ENCODE measurements around the gene NAMPT.
A peak's percentile ranks its signal among the peaks of the same experiment; 100 is the strongest.
"Not testable (repeated sequence)": the region's sequence is repeated elsewhere in the genome, so short reads cannot be mapped to it uniquely, and the experiment has no call there.

Gene NAMPT

DNA sequence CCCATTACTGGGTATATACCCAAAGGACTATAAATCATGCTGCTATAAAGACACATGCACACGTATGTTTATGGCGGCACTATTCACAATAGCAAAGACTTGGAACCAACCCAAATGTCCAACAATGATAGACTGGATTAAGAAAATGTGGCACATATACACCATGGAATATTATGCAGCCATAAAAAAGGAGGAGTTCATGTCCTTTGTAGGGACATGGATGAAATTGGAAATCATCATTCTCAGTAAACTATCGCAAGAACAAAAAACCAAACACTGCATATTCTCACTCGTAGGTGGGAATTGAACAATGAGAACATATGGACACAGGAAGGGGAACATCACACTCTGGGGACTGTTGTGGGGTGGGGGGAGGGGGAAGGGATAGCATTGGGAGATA lies 13.8 kb upstream of the NAMPT start:
- DNase-seq = not testable (repeated sequence)

DNA sequence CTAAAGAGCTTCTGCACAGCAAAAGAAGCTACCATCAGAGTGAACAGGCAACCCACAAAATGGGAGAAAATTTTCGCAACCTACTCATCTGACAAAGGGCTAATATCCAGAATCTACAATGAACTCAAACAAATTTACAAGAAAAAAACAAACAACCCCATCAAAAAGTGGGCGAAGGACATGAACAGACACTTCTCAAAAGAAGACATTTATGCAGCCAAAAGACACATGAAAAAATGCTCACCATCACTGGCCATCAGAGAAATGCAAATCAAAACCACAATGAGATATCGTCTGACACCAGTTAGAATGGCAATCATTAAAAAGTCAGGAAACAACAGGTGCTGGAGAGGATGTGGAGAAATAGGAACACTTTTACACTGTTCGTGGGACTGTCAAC lies 13.4 kb upstream of the NAMPT start:
- not testable (repeated sequence) for DNase-seq

DNA sequence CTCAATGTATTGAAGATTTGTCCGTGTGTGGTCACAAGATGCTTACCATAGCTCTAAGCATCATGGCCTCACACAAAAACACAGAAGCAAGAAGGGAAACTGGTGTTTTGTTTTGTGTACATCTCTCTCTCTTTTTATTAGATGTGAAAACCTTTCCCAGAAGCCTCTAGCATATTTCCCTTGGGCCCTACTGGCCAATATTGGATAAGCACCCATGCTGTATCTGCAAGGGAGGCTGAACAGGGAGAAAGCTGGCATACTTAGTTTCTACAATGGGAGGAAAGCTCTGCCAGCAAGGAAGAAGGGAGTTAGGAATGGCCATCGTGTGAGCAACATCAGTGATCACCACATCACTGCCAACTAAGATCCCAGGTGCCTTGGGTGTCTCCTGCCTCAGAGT lies 9.6 kb upstream of the NAMPT start:
- no peak for DNase-seq

DNA sequence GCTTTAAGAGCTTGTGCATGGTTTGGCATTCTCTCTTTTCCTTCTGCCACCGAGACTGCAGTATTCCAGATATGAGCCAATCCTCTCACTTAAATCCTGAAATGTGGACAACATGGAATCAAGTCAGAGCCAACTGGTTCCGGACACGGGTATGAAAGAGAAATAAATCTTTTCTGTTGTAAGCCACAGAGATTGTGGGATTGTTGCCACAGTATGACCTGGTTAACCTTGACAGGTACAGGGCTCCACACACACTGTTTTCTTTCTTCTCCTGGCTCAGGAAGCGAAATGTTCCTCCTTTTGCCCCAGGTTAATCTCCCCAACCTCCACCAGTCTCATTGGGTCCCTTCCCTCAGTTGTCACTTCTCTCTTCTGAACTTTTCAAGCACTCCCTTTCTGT lies 6.5 kb upstream of the NAMPT start:
- no peak for DNase-seq

DNA sequence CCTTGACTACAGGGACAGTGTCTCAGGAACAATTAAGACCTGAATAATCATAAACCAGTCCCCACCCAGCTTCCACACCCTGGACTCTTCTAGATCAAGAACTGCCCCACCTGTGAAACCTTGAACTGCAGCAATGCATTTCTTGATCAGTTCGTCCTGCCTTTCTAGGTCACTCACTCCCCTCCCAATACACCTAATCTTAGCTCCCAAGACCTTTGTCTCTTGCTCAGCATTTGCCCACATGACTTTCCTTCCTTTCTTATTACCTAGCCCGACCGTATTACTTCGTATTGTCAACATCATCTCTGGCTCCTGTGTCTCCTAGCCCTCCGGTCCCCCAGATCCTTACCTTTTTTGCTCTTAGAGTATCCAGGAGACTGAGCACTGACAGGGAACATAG lies 5.5 kb upstream of the NAMPT start:
- DNase-seq = no peak

DNA sequence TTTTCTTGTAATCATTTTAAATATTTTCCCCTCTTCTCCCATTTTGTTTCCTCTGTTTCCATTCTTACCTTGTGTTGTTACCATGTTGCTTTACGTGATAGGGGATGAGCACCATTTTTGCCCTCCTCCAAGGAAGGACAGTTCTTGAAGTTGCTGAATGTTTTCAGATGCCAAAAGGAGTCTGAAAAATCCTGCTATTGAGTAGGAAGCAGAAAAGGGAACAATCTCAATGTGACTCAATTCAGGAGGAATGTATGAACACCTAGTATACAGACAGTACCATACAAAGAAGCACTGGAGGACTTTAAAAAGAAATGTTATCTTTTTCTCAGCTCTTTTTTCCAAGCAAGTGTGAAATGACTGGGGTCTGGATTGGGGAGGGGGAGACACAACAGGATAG lies 5.1 kb upstream of the NAMPT start:
- DNase-seq = no peak

DNA sequence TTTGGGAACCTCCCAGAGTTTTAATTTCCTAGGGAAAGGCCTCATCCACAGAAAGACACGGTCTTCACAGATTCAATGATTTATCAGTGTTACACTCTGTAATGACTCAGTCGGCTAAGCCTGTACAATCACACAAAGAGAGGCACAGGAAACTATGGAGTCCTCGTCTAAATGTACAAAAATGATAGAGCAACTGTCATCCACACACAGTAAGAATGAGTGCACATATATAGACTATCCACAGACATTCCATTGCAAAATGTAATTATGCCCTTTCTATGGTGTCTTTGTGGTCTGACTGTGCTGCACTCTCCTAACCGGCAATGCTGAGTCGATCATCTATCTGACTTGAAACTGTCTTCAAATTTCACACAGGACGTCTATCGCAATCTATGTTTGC lies 3.5 kb upstream of the NAMPT start:
- no peak for DNase-seq

DNA sequence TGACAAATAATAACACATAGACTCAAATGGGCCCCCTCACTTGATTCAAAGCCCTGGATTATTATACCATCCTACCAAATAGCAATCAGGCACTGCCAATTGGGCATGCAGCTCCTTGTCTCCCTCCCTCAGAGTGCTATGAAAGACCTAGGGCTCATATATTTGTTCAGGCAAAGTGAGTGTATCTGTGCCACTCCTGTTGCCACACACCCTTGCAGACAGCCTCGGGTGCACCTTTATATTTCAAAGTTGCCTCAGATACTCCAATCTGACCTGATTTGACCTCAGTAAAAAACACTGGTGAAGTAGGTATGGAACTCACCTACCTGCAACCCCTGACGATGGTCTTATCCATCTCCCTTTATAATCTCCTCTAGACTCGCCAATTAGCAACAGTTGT lies 3.0 kb upstream of the NAMPT start:
- DNase-seq = no peak

DNA sequence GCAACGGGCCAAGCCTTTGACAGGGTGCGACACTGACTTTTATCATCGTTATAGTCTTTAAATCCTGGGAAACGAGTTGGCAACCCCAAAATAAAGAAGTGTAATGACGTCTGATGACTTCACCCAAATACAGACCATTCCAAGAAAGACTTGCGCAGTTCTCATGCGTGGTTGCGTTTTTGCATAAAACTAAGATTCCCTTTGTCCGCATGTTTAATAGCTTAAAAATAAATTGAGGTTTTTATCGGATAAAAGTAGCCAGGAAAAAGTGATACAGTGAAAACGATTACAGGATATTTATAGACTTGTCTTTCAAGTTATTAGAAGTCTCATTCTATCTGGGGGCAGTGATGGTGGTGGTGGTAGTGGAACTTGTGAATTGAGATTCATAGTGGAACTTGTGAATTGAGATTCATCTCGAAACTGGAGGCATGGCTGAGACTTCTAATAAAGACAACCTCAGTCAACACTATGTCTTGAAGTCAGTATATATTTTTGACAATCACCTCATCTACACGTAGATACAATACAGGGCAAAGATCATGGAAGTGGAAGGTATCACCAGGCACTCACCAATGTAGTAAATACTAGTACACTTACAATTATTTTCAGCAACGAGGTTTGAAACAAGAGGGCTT lies 1.2 kb upstream of the NAMPT start:
- no peak for DNase-seq

DNA sequence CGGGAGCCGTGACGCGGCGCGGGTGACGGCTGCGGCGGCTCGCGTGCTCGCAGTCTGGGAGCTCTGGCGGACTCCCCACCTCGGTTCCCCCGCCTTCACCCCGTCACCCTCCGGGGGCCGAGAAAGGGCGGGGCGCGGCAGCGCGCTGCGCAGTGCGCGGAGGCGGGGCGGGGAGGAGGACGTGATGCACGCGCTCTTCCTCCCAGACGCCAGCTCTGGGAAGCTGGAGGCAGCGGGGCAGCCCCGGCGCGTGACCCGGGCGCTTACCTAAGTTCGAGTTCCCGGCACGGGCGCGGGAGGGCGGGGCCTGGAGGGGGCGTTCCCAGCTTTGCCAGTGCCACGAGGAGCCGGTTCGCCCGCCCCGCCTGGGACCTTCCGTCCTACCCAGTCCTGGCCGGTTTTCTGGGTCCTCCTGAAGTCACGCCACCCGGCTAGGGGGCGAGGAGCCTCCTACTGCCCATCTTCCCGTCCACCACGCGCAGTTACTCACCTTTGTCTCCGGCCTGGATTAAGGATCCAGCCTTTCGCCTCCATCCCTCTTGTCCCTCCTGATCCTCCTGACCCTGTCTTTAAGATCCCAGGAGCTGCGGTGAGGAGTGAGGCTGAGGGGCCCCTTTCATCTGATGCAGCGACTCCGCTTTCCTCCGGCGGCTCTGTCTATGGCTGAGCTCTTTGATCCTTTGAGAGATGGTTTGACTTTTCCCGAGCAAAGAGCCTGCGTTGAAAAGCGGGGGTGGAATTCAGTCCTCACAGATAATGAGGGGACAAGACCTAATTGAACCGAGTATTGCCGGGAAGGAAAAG lies 470 bp upstream of the NAMPT start:
- peak; percentile 99 for DNase-seq

DNA sequence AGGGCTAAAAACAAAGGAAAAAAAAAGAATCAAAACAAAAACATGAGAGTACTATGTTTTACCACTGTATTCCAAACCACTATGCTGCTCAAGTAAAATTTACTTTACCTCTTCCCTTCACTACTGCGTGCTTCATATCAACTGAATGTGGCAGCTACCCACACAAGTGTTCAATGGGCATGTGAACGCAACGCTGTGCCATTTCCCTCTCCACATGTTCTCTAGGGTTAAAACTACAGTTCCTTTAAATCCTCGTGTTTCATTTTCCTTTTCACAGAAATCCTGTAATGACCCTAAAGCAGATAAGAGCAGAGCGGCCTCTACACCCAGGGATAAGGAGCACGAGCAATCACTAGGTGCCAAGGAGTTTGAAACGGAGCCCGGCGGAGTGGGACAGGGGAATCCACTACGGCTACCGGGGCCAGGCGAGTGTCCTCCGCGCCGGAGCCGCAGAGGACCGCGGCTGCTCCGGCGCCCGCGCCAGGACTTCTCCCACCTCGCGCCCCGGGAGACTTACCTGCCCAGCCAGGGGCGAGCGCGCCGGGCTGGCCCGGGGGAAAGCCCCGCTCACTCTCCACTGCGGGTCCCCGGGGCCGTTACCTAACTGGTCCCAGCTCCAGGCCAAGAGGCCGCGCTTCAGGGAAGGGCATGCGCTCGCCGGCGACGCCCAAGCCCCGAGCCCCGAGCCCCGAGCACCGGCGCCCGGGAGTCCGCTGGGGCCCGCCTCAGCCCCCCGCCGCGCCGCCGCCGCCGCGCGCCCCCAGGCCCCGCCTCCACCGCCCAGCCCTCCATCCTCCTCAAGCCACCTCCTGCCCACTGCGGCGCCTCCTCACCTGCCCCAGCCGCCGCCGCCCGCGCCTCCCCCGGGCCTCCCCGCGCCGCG lies 711 bp downstream of the NAMPT start:
- DNase-seq = peak; percentile 47

DNA sequence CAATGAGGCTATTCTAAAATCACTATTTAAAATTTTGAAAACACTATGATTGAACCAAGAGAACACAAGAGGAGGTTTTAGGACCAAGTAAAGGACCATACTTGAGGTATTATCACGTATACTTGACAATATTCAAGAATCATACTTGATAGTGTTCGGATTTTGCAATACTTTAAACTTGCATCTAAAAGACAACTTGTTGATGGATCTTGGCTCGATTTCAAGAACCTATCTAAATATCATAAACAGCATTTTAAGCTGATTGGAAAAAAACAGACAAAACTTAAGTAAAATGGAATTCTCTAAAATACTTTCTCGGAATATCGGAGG lies 1.3 kb downstream of the NAMPT start:
- no peak for DNase-seq

DNA sequence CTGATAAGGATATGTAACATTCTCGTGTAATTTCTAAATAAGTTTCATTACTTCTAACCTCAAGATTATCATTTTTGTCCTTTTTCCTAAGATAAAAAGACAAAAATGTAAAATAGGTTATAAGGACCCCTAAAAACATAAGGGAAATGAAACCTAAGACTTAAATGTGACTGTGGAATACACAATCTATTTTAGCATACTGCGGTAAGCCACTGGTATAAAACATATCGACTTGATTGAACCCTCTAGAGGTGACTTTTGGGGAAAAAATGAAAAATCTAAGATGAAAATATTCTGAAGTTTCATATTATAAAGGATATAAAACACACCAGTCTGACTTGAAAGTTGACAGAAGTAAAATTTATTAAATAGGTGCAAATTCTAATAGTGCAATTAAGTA lies 1.9 kb downstream of the NAMPT start:
- DNase-seq = no peak

DNA sequence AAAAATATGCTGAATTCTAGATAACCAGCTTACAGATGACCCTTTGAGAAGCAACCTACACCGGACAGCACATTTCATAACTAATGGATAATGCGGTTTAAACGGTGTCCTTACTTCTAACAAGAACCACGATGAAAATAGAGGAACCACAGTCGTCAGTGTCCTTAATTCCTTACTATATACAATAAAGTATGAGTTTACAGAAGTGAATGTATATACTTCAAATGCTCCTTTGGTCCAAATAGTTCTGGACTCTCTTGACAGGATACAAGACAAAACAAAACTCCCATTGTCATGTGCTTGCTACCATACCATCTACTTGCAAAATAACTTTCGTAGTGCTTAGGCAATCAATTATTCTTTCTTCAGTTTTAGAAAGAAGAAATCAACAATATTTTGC lies 2.4 kb downstream of the NAMPT start:
- DNase-seq = no peak

DNA sequence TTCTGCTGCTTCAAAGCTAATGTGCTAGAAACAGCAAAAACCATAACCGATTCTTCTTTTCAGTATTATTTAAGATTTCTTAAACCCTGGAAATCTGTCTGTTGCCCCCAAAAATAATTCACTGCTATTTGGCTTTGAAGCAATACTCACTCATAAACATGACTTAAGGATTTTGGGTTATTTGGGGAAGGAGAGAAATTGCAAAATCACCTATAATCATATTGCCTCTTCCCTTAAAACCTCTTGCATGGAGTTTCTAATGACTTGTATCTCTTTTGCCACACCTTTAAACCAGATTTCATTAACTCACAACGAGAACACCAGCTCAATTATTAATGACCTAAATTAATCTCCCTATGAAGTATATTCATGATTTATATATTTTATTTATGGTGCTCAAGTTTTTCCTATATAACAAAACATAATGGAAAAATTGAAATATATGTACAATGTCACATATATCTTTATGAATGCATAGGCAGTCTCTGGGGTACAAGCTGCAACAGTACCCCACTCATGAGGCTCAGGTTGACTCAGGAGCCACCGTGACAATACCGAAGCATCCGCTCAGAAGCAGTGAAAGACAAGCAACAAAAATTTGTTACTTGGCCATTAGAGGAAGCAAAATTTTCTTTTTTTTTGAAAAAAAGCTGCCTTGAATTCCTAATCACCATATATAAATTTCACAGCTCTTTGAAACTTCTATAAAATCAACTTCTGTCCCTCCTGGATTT lies 3.0 kb downstream of the NAMPT start:
- DNase-seq = no peak

DNA sequence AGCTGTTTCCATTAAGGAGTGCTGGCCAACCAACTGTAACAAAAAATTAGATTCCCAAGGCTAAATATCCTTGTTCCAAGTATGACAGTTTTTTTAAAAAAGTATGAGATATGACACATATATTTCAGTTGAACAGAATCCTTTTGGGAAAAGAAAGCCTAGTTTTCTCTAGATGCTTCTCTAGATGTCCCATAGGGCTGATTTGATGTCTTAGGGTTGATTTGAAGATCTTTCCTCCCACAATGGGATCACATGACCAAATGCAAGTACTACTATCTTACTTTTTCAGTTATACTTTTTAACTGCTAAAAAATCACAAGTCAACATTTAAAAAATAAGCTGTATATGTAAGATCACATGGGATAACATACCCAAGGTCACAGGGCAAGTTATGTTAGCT lies 3.7 kb downstream of the NAMPT start:
- no peak for DNase-seq

DNA sequence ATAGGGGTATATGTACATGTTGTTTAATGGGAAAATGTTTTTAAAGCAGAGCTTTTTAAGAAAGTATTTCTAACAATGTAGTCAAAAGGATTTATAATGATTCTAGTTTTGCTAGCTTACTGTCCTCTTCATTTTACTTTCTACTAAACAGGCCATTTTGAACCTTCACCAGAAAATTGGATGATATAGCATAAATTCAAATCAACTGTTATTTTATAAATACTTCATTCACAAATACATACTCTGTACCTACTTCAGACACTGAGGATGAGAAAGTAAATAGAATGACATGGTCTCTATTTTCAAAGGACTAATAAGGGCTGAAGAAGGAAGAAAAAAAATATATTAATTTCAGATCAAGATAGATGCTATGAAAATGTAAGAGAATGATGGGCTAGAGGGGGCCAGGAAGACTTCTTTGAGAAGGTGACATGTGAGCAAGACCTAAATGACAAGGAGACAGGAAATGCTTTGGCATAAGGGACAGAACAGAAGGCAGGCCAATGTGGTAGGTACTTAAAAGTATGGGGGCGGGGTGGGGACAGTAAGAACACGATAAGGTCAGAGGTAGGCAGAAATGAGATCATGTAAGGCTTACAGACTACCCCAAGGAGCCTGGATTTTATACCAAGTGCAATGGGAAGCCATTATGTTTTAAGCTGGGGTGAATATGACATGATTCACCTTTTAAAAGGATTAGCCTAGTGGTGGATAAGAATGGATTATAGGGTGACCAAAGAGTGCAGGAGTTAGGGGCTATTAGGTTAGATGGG lies 5.2 kb downstream of the NAMPT start:
- no peak for DNase-seq

DNA sequence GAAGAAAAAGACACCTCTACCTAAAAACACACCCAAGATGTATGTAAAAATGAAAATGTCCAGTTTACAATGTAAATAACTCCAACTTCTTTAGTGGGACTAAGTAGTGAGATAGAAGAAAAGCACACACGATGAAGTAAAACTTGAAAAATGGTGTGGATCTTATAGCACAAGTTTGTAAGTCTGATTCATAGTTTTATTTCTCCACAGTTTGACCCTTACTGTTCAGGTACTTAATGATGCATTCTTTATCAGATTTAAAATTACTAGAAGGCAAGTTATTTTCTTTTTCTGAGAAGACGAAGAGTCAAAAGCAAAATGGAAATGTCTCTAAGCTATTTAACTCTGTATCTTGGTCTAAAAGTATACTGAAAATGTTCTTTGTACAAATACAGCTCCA lies 6.1 kb downstream of the NAMPT start:
- no peak for DNase-seq

DNA sequence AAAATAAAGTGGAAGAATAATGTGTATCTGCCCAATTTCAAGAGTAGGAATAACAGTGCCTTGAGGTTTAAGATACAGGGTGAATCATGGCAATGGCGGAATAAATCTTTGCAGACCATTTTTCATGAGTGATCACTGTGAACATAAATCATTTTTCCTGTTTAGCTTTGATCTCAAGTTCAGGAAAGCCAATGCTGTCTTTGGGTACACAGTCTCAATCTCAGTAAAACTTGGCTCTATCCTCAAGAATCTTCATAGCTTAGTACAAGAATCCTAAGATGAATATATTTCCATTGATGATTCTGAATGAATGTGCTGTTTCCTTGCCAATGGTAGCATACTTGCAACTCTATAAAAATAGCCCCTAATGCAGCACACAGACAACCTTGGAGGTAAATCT lies 6.8 kb downstream of the NAMPT start:
- DNase-seq = no peak

DNA sequence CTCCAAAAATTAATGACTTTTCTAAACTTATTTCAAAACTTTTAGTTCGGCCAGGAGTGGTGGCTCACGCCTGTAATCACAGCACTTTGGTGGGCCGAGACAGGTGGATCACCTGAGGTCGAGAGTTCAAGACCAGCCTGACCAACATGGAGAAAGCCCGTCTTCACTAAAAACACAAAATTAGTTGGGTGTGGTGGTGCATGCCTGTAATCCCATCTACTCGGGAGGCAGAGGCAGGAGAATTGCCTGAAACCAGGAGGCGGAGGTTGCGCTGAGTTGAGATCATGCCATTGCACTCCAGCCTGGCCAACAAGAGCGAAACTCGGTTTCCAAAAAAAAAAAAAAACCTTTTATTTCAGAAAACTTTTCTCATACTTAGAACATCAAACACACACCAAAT lies 8.3 kb downstream of the NAMPT start:
- DNase-seq = no peak

DNA sequence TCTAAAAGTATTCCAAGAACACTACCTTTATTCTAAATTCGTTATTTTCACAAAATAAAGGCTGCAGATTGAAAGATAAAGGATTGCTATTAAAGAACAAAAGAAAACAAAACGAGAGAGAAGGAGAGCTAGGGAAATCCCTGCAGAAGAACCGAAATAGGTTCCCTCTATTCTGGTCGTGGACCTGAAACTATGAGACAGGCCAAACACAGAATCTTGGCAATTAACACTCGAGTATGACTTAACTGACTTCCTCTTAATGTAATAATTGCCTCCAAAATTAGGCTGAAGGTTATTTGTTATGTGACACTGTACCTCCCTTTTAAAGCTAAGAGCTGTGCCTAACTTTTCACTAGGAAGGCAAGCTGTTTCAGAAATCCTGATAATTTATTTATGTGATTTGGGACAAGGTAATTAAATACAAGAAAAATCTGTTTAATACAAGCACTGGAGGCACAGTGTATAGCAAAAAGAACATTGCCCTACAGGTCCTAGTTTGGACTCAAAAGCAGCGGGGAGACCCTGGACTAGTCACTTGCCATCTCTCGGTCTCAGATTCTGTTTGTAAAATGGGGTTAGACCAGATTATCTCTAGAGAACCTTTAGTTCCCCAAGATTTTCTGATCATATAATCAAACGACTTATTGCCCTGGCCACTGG lies 11.6 kb downstream of the NAMPT start:
- no peak for DNase-seq

All from effector CD8-positive, alpha-beta T cell (primary cell).